Cardiac muscle cell (in vitro differentiated cells and primary cell): ENCODE measurements around the gene KCNT1. TPM values are rescaled to one million over a fixed set of nuclear protein-coding genes. Genes with fewer than 3 reads are reported as not detected.

Experiments used
- DNase-seq, 2 donors: peaks; one replicate each; pipeline versions ENCODE4 v3.0.0 to v3.0.0-alpha.2; 2010 to 2017; ENCODE audit warnings: low read depth in 1 of 2, low spot score in 1 of 2
- H3K27ac ChIP-seq: fragments of 200-600 bp; sonication (generic); 2 replicates; pipeline ENCODE4 v1.5.1; 2016
- H3K27me3 ChIP-seq: fragments of 200-600 bp; sonication (generic); 2 replicates; pipeline ENCODE4 v1.6.0; 2016; ENCODE audit warnings: control low read depth
- H3K36me3 ChIP-seq: fragments of 200-600 bp; sonication (generic); 2 replicates; pipeline ENCODE4 v1.5.1; 2016; ENCODE audit warnings: control low read depth
- H3K4me1 ChIP-seq: fragments of 200-600 bp; sonication (generic); 2 replicates; pipeline ENCODE4 v1.8.1; 2017; ENCODE audit warnings: low read depth, mild to moderate bottlenecking, mixed run types
- H3K4me3 ChIP-seq: fragments of 200-600 bp; sonication (generic); 2 replicates; pipeline ENCODE4 v1.5.1; 2016; ENCODE audit warnings: mild to moderate bottlenecking
- H3K9me3 ChIP-seq: fragments of 200-600 bp; sonication (generic); 2 replicates; pipeline ENCODE4 v1.5.1; 2017; ENCODE audit warnings: low read depth, mild to moderate bottlenecking, control low read depth
- polyA plus RNA-seq: library from polyadenylated mRNA; unstranded; fragments of >200 nt; fragmentation: Nextera tagmentation; extraction: Ambion mirVana; gene quantifications from 2 replicates; pipeline ENCODE4 v1.2.1, GENCODE V29; 2016
- total RNA-seq: library from RNA; depleted of rRNA; stranded (reverse); fragments of >200 nt; gene quantifications from 2 replicates; pipeline ENCODE4 v1.2.3, GENCODE V29; 2016
- TF ChIP-seq, protein P1 (sequence below): IDR thresholded peaks from 2 replicates; pipeline ENCODE4 v1.5.1; 2012; ENCODE audit warnings: low read depth, mild to moderate bottlenecking, low read length

Gene KCNT1
- total and polyA plus RNA-seq, 2 experiments from 2014 or later, result 0.12 to 0.20 TPM

DNA sequence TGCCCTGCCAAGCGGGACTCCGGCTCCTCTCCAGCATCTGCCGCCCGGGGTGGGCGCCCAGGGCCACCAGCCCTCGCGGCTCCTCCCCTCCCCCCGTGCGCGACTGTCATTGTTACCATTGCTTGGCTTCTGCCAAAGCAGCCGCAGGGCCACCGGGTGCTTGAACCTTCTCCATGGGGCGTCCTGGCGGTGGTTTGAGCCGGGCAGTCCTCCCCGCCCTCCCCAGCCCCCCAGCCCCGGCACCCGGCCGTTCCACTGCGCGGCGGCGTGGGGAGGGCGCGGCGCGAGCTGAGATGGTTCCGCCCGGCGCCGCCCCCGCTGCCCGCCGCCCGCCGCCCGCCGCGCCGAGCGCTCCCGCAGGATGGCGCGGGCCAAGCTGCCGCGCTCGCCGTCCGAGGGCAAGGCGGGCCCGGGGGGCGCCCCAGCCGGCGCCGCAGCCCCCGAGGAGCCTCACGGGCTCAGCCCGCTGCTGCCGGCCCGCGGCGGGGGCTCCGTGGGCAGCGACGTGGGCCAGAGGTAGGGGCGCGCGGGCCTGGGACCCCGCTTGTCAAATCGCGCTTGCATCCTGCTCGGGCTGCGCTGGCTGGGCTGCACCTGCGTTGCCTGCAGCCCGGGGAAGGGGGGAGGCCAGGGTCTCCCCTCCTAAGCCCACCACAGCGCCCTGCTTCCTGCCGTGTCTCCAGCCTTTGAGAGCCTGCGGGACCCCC lies 34.4 kb downstream of the KCNT1 start:
- Histone ChIP-seq H3K27me3 (peaks cover 53% of the 10 kb centered on the region), H3K4me1 (no peaks in the 10 kb centered on the region), H3K9me3 (no peaks in the 10 kb centered on the region), H3K4me3 (no peak overlapping the region), H3K36me3 (no peaks in the 10 kb centered on the region), H3K27ac (no peak overlapping the region)
- TF ChIP-seq, protein P1, sequence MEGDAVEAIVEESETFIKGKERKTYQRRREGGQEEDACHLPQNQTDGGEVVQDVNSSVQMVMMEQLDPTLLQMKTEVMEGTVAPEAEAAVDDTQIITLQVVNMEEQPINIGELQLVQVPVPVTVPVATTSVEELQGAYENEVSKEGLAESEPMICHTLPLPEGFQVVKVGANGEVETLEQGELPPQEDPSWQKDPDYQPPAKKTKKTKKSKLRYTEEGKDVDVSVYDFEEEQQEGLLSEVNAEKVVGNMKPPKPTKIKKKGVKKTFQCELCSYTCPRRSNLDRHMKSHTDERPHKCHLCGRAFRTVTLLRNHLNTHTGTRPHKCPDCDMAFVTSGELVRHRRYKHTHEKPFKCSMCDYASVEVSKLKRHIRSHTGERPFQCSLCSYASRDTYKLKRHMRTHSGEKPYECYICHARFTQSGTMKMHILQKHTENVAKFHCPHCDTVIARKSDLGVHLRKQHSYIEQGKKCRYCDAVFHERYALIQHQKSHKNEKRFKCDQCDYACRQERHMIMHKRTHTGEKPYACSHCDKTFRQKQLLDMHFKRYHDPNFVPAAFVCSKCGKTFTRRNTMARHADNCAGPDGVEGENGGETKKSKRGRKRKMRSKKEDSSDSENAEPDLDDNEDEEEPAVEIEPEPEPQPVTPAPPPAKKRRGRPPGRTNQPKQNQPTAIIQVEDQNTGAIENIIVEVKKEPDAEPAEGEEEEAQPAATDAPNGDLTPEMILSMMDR, result no peak
- no peak for DNase-seq

- Histone ChIP-seq H3K4me3 (no peak overlapping the region), H3K27me3 (peaks cover 53% of the 10 kb centered on the region), H3K4me1 (no peaks in the 10 kb centered on the region), H3K27ac (no peak overlapping the region), H3K36me3 (no peaks in the 10 kb centered on the region), H3K9me3 (no peaks in the 10 kb centered on the region)
- DNase-seq, result no peak
- TF ChIP-seq, protein P1, result no peak
These were observed 35.2 kb downstream of the KCNT1 start for GRCh38 chr9:135736979-135737839.

- Histone ChIP-seq H3K36me3 (no peaks in the 10 kb centered on the region), H3K4me3 (no peak overlapping the region), H3K27ac (no peak overlapping the region), H3K4me1 (no peaks in the 10 kb centered on the region), H3K27me3 (peaks cover 53% of the 10 kb centered on the region), H3K9me3 (no peaks in the 10 kb centered on the region)
- TF ChIP-seq, protein P1, result no peak
- DNase-seq, result no peak
These were observed 36.0 kb downstream of the KCNT1 start for GRCh38 chr9:135737840-135738521.

DNA sequence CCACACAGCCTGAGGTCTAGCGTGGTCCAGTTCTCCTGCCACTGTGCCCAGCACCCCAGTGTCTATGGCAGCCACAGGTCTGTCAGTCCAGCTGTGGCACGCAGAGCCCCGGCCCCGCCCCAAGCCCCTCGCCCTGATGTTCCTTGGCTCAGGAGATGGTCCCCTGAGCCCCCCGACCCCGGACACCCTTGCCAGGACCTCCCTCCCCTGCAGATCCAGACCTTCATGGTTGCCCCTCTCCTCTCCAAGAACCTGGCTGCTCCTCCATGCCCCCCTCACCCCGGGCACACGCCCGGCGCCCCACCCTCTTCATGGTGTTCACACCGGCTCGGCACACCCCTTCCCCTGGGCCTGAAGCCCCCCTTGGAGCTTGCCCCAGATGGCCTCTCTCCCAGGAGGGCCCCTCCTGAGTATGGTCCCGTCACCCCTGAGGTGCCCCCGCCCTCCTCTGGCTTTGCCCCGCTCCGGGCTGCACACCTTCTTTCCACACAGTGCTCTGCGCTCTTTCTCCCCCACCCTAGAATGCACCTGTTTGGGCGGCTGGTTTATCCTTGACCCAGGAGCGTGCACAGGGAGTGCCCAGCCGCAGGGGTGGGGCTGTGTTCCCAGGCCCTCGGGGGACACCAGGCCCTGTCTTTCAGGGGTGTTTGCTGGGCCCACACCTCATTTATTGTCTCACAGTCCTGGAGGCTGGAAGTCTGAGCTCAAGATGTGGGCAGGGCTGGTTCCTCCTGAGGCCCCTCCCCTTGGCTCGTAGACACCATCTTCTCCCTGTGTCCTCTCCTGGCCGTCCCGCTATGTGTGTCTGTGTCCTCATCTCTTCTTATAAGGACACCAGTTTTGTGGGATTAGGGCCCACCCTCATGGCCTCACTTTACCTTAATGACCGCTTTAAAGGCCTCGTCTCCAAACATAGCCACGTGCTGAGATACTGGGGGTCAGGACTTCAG lies 37.6 kb downstream of the KCNT1 start:
- no peak overlapping the region for H3K27ac ChIP-seq
- no peaks in the 10 kb centered on the region for H3K36me3 ChIP-seq
- H3K4me1 ChIP-seq, result no peaks in the 10 kb centered on the region
- TF ChIP-seq, protein P1, result no peak
- peaks cover 45% of the 10 kb centered on the region for H3K27me3 ChIP-seq
- H3K9me3 ChIP-seq, result no peaks in the 10 kb centered on the region
- no peak overlapping the region for H3K4me3 ChIP-seq
- no peak for DNase-seq
